A673 (cell line): Measurements from ENCODE around the gene TACC2. TPM values are rescaled to one million over a fixed set of nuclear protein-coding genes. Genes with fewer than 3 reads are reported as not detected.

ENCODE experiments used
- BruUV-seq: library from RNA; stranded (reverse); fragments of 400-500 nt; replicated peaks from 2 replicates; lab custom pipeline; 2021; lab: Mats Ljungman, UMichigan
- CTCF ChIA-PET: fragments of 300-600 bp; sonication (Branson Sonifier 250); formaldehyde crosslinking; loops from one replicate; lab custom pipeline; 2022; ENCODE audit warnings: antibody characterized with exemption; lab: Charles Lee
- POLR2A ChIA-PET: fragments of 300-600 bp; sonication (Branson Sonifier 250); formaldehyde crosslinking; loops from one replicate; lab custom pipeline; 2022; ENCODE audit warnings: antibody characterized with exemption; ENCODE audit not compliant: low non-redundant PET; lab: Charles Lee
- DNase-seq: peaks from one replicate; pipeline ENCODE4 v3.0.0-alpha.2; 2015; ENCODE audit warnings: low spot score
- H3K27ac ChIP-seq: fragments of 200-600 bp; sonication (generic); 2 replicates; pipeline ENCODE4 v1.5.1; 2016; ENCODE audit warnings: mixed run types, low read depth, mild to moderate bottlenecking, mixed read lengths, antibody characterized with exemption, low read length; ENCODE audit not compliant: poor library complexity, severe bottlenecking
- H3K27me3 ChIP-seq: fragments of 200-600 bp; sonication (generic); replicated peaks from 2 replicates; pipeline ENCODE4 v1.6.1; 2017; ENCODE audit warnings: mixed run types, low read depth, mild to moderate bottlenecking, mixed read lengths, antibody characterized with exemption, low read length; ENCODE audit not compliant: insufficient read depth, poor library complexity
- H3K36me3 ChIP-seq: fragments of 200-600 bp; sonication (generic); 2 replicates; pipeline ENCODE4 v1.6.1; 2016; ENCODE audit warnings: mixed run types, mild to moderate bottlenecking, mixed read lengths, antibody characterized with exemption, low read length; ENCODE audit not compliant: insufficient read depth, poor library complexity, severe bottlenecking
- H3K4me1 ChIP-seq: fragments of 200-600 bp; sonication (generic); 2 replicates; pipeline ENCODE4 v1.6.1; 2017; ENCODE audit warnings: mixed run types, mild to moderate bottlenecking, mixed read lengths, antibody characterized with exemption, low read length; ENCODE audit not compliant: insufficient read depth, poor library complexity, severe bottlenecking
- H3K4me3 ChIP-seq: fragments of 200-600 bp; sonication (generic); 2 replicates; pipeline ENCODE4 v1.5.1; 2016; ENCODE audit warnings: low read depth, mixed run types, mild to moderate bottlenecking, mixed read lengths, low read length; ENCODE audit not compliant: poor library complexity, severe bottlenecking
- H3K9me3 ChIP-seq: fragments of 200-600 bp; sonication (generic); 2 replicates; pipeline ENCODE4 v1.6.1; 2016; ENCODE audit warnings: mixed run types, low read depth, mild to moderate bottlenecking, mixed read lengths, antibody characterized with exemption, low read length; ENCODE audit not compliant: poor library complexity, severe bottlenecking
- CTCF ChIP-seq: fragments of 300-800, 200-600 bp; sonication (generic); conservative IDR thresholded peaks from 2 replicates; pipeline ENCODE4 v1.5.1; 2017; ENCODE audit warnings: low read depth, mild to moderate bottlenecking, antibody characterized with exemption, low read length, moderate library complexity, mixed read lengths
- EZH2 ChIP-seq: fragments of 200-600 bp; sonication (generic); IDR thresholded peaks from 2 replicates; pipeline ENCODE4 v1.6.1; 2017; ENCODE audit warnings: borderline replicate concordance, low read depth, mild to moderate bottlenecking, mixed read lengths, antibody characterized with exemption, low read length; ENCODE audit not compliant: poor library complexity, severe bottlenecking
- intact Hi-C: fragments of 100-400 bp; cut with micrococcal nuclease; formaldehyde crosslinking; loops from one replicate; pipeline ENCODE4 v1.10.0; 2022; ENCODE audit not compliant: unreplicated experiment
- total RNA-seq: library from RNA; stranded (reverse); gene quantifications from 2 replicates; pipeline ENCODE4 v1.2.3, GENCODE V29; 2021

TACC2 gene
- total RNA-seq, 1 experiment from 2014 or later: 0.62 TPM

- H3K4me1 ChIP-seq: no peaks in the 10 kb centered on the region
- CTCF ChIA-PET: no interaction called here
- no peaks in the 10 kb centered on the region for H3K27me3 ChIP-seq
- intact Hi-C loops: no loop called here
- H3K27ac ChIP-seq: no peak overlapping the region
- POLR2A ChIA-PET: no interaction called here
- TF ChIP-seq CTCF: no peak
- TF ChIP-seq EZH2: no peak
- no peak overlapping the region for H3K4me3 ChIP-seq
- no peaks in the 10 kb centered on the region for H3K9me3 ChIP-seq
- BruUV-seq: no TSS peak
- no peak for DNase-seq
- no peaks in the 10 kb centered on the region for H3K36me3 ChIP-seq
Observed at GRCh38 chr10:122196218-122196617, 207.3 kb downstream of the TACC2 start.

GRCh38 chr10:122197611-122198222 lies 208.8 kb downstream of the TACC2 start:
- Histone ChIP-seq H3K36me3 (no peaks in the 10 kb centered on the region), H3K27me3 (no peaks in the 10 kb centered on the region), H3K27ac (no peak overlapping the region), H3K4me1 (no peaks in the 10 kb centered on the region), H3K9me3 (no peaks in the 10 kb centered on the region), H3K4me3 (no peak overlapping the region)
- no TSS peak for BruUV-seq
- no peak for DNase-seq
- intact Hi-C loops: no loop called here
- ChIA-PET CTCF (no interaction called here), POLR2A (no interaction called here)
- TF ChIP-seq CTCF (no peak), EZH2 (no peak)

GRCh38 chr10:122198631-122199030 lies 209.7 kb downstream of the TACC2 start:
- no TSS peak for BruUV-seq
- no peak overlapping the region for H3K27ac ChIP-seq
- no peaks in the 10 kb centered on the region for H3K9me3 ChIP-seq
- TF ChIP-seq CTCF (no peak), EZH2 (no peak)
- intact Hi-C loops: no loop called here
- CTCF ChIA-PET: no interaction called here
- DNase-seq: no peak
- no peaks in the 10 kb centered on the region for H3K36me3 ChIP-seq
- H3K4me3 ChIP-seq: no peak overlapping the region
- POLR2A ChIA-PET: no interaction called here
- H3K27me3 ChIP-seq: no peaks in the 10 kb centered on the region
- no peaks in the 10 kb centered on the region for H3K4me1 ChIP-seq
